Adipocyte (in vitro differentiated cells): Measurements from ENCODE around the gene SLC5A8.
"Not testable (repeated sequence)": the region's sequence is repeated elsewhere in the genome, so short reads cannot be mapped to it uniquely, and the experiment has no call there.

Source experiments
- DNase-seq: peaks from one replicate; pipeline ENCODE4 v3.0.0-alpha.2; 2015; ENCODE audit warnings: low read depth
- H3K27me3 ChIP-seq: replicated peaks from 2 replicates; pipeline ENCODE4 v1.7.0; 2013; ENCODE audit warnings: mild to moderate bottlenecking, low read length, moderate library complexity; ENCODE audit not compliant: control insufficient read depth, insufficient read depth
- H3K36me3 ChIP-seq: 2 replicates; pipeline ENCODE4 v1.7.0; 2013; ENCODE audit warnings: low read length, mild to moderate bottlenecking, moderate library complexity; ENCODE audit not compliant: control insufficient read depth, insufficient read depth, severe bottlenecking
- H3K4me1 ChIP-seq: 2 replicates; pipeline ENCODE4 v1.7.0; 2013; ENCODE audit warnings: mild to moderate bottlenecking, low read length, moderate library complexity; ENCODE audit not compliant: control insufficient read depth, insufficient read depth
- H3K4me3 ChIP-seq: 2 replicates; pipeline ENCODE4 v1.7.0; 2013; ENCODE audit warnings: mild to moderate bottlenecking, low read length, moderate library complexity
- H3K9ac ChIP-seq: 2 replicates; pipeline ENCODE4 v1.7.0; 2013; ENCODE audit warnings: mild to moderate bottlenecking, low read length, moderate library complexity
- H3K9me3 ChIP-seq: 2 replicates; pipeline ENCODE4 v1.7.0; 2013; ENCODE audit warnings: mild to moderate bottlenecking, low read length, moderate library complexity; ENCODE audit not compliant: control insufficient read depth

Gene SLC5A8

GRCh38 chr12:101168001-101168400, 42.0 kb downstream of the SLC5A8 start:
- Histone ChIP-seq H3K9ac (no peak overlapping the region), H3K27me3 (peaks cover 15% of the 10 kb centered on the region), H3K4me3 (no peak overlapping the region), H3K9me3 (no peaks in the 10 kb centered on the region), H3K36me3 (no peaks in the 10 kb centered on the region), H3K4me1 (no peaks in the 10 kb centered on the region)
- DNase-seq = no peak

- H3K4me1 ChIP-seq = no peaks in the 10 kb centered on the region
- no peaks in the 10 kb centered on the region for H3K9me3 ChIP-seq
- H3K4me3 ChIP-seq = no peak overlapping the region
Observed at GRCh38 chr12:101166866-101167265, 43.2 kb downstream of the SLC5A8 start.

GRCh38 chr12:101165319-101165718, 44.7 kb downstream of the SLC5A8 start:
- no peaks in the 10 kb centered on the region for H3K4me1 ChIP-seq
- no peak for DNase-seq
- H3K9ac ChIP-seq = no peak overlapping the region
- H3K27me3 ChIP-seq = peaks cover 15% of the 10 kb centered on the region
- no peak overlapping the region for H3K4me3 ChIP-seq
- H3K9me3 ChIP-seq = no peaks in the 10 kb centered on the region
- H3K36me3 ChIP-seq = no peaks in the 10 kb centered on the region

More at GRCh38 chr12:101166866-101167265, 43.2 kb downstream of the SLC5A8 start:
- H3K36me3 ChIP-seq = no peaks in the 10 kb centered on the region
- DNase-seq = no peak
- H3K9ac ChIP-seq = no peak overlapping the region
- H3K27me3 ChIP-seq = peaks cover 15% of the 10 kb centered on the region

GRCh38 chr12:101145777-101146431, 64.1 kb downstream of the SLC5A8 start:
- not testable (repeated sequence) for H3K27me3 ChIP-seq, H3K9me3 ChIP-seq, H3K9ac ChIP-seq, H3K4me1 ChIP-seq, DNase-seq, H3K4me3 ChIP-seq, H3K36me3 ChIP-seq

- Histone ChIP-seq H3K4me3 (no peak overlapping the region), H3K36me3 (no peaks in the 10 kb centered on the region), H3K27me3 (no peaks in the 10 kb centered on the region), H3K9ac (no peak overlapping the region), H3K9me3 (no peaks in the 10 kb centered on the region), H3K4me1 (no peaks in the 10 kb centered on the region)
- peak; percentile 64 for DNase-seq
Observed at GRCh38 chr12:101127521-101128219, 82.4 kb downstream of the SLC5A8 start.

GRCh38 chr12:101117842-101118241, 92.2 kb downstream of the SLC5A8 start:
- Histone ChIP-seq H3K36me3 (no peaks in the 10 kb centered on the region), H3K4me3 (no peak overlapping the region), H3K4me1 (no peaks in the 10 kb centered on the region), H3K9ac (no peak overlapping the region), H3K27me3 (no peaks in the 10 kb centered on the region), H3K9me3 (no peaks in the 10 kb centered on the region)
- no peak for DNase-seq

- no peaks in the 10 kb centered on the region for H3K9me3 ChIP-seq
- no peak for DNase-seq
- no peaks in the 10 kb centered on the region for H3K36me3 ChIP-seq
- H3K27me3 ChIP-seq = no peaks in the 10 kb centered on the region
- H3K4me1 ChIP-seq = no peaks in the 10 kb centered on the region
- no peak overlapping the region for H3K4me3 ChIP-seq
- no peak overlapping the region for H3K9ac ChIP-seq
Observed at GRCh38 chr12:101116911-101117310, 93.1 kb downstream of the SLC5A8 start.

GRCh38 chr12:101115326-101115725, 94.7 kb downstream of the SLC5A8 start:
- Histone ChIP-seq H3K27me3 (no peaks in the 10 kb centered on the region), H3K36me3 (no peaks in the 10 kb centered on the region), H3K9me3 (no peaks in the 10 kb centered on the region), H3K4me3 (no peak overlapping the region), H3K9ac (no peak overlapping the region), H3K4me1 (no peaks in the 10 kb centered on the region)
- DNase-seq = no peak

- no peaks in the 10 kb centered on the region for H3K36me3 ChIP-seq
- no peaks in the 10 kb centered on the region for H3K9me3 ChIP-seq
- H3K4me1 ChIP-seq = no peaks in the 10 kb centered on the region
- no peaks in the 10 kb centered on the region for H3K27me3 ChIP-seq
- H3K4me3 ChIP-seq = no peak overlapping the region
- H3K9ac ChIP-seq = no peak overlapping the region
- no peak for DNase-seq
Observed at GRCh38 chr12:101111441-101111840, 98.6 kb downstream of the SLC5A8 start.

GRCh38 chr12:101110866-101111265, 99.2 kb downstream of the SLC5A8 start:
- Histone ChIP-seq H3K4me1 (no peaks in the 10 kb centered on the region), H3K9me3 (no peaks in the 10 kb centered on the region), H3K4me3 (no peak overlapping the region), H3K9ac (no peak overlapping the region), H3K27me3 (no peaks in the 10 kb centered on the region), H3K36me3 (no peaks in the 10 kb centered on the region)
- DNase-seq = no peak

GRCh38 chr12:101108130-101108529, 101.9 kb downstream of the SLC5A8 start:
- Histone ChIP-seq H3K9ac (no peak overlapping the region), H3K4me1 (no peaks in the 10 kb centered on the region), H3K9me3 (no peaks in the 10 kb centered on the region), H3K36me3 (no peaks in the 10 kb centered on the region), H3K4me3 (no peak overlapping the region), H3K27me3 (no peaks in the 10 kb centered on the region)
- DNase-seq = no peak
